ENCODE results near the gene DNAH10. TPM values are rescaled to one million over a fixed set of nuclear protein-coding genes. Genes with fewer than 3 reads are reported as not detected.

The DNAH10 gene
- total RNA-seq, 1 experiment from 2014 or later = 0.06 TPM

GRCh38 chr12:123845881-123846280 is 83.8 kb downstream of the DNAH10 start:
- DNase-seq (ENCODE audit: low read depth) = no peak

DNA sequence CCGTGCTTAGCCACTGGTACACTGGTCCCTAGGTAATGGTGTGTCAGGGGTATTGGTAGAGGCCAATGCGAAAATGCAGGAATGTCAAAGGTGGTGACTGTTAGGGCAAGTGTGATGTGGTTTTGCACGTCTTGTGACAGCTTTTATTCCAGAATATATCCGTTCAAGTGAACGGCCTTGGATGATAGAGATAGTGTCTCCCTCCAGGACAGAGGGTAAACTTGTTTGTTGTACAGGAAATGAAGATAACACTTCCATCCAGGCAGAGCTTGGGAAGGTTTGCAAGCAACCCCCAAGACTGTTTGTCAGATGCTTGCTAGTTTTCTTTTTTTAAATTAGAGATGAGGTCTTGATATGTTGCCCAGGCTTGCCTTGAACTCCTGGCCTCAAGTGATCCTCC is 84.2 kb downstream of the DNAH10 start:
- no peak for DNase-seq (ENCODE audit: low read depth)

DNA sequence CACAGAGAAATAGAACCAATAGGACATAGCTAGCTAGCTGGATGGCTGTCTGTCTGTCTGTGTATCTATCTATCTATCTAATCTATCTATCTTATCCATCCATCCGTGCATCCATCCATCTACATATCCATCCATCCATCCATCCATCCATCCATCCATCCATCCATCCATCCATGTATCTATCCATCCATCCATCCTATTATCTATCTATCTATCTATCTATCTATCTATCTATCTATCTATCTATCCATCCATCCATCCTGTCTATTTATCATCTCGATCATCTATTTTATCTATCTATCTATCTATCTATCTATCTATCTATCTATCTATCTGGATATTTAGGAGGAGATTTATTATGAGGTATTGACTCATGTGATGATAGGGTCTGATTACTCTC is 84.9 kb downstream of the DNAH10 start:
- DNase-seq (ENCODE audit: low read depth) = no peak

DNA sequence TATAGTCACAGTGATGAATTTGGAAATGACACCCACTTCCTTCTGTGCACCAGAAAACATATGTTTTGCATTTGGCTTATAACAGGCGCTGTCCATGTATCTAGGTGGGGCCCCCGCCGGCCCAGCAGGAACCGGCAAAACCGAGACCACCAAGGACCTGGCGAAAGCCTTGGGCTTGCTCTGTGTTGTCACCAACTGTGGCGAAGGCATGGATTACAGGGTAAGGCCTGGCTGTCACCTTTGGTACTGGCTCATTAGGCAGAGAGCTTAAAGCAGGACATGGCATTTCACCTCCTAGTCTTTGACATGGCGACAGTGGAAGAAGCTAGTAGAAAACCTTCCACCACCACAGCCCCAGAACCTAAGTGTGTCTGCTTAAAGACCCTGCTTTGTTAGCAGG is 85.8 kb downstream of the DNAH10 start:
- DNase-seq (ENCODE audit: low read depth) = no peak

- DNase-seq (ENCODE audit: low read depth) = no peak
Observed at GRCh38 chr12:123849517-123849916, 87.4 kb downstream of the DNAH10 start.

- no peak for DNase-seq (ENCODE audit: low read depth)
Observed at GRCh38 chr12:123850246-123851134, 88.4 kb downstream of the DNAH10 start.

- no peak for DNase-seq (ENCODE audit: low read depth)
Observed at GRCh38 chr12:123853396-123854070, 91.4 kb downstream of the DNAH10 start.

DNA sequence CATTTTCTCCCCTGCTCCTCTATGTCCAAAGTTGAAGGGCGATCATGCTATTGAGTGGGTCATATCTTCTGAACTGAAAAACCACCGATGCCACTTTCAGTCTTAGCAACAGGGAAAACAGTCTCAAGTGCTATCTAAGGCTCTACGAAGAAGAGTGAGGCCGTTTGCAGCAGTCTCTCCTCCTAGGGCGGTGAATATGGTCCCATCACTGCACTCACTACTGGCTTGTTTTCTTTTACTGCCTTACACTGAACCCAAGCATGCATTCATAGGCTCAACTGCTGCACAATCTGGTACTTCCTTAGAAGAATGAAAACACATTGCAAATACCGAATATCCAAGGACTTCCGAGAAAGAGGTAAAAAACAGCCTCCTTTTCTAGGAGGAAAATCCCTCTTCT is 92.1 kb downstream of the DNAH10 start:
- DNase-seq (ENCODE audit: low read depth) = no peak

GRCh38 chr12:123854918-123855317 is 92.8 kb downstream of the DNAH10 start:
- no peak for DNase-seq (ENCODE audit: low read depth)

DNA sequence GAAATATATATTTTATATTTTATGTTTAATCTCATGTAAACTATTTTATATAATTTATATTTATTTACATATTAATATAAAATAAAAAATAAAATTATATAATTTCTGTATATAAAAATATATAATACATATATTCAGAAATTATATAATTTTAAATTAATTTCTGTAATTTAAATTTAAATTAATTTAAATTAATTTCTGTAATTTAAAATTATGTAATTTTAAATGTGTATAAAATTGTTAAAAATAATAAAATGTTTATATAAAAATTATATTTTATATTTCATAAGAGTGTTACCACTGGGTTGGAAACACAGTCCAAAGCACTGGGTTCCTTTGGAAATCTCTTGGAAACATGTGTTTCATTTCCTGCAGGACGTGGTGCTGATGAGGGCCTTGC is 94.6 kb downstream of the DNAH10 start:
- DNase-seq (ENCODE audit: low read depth) = no peak

DNA sequence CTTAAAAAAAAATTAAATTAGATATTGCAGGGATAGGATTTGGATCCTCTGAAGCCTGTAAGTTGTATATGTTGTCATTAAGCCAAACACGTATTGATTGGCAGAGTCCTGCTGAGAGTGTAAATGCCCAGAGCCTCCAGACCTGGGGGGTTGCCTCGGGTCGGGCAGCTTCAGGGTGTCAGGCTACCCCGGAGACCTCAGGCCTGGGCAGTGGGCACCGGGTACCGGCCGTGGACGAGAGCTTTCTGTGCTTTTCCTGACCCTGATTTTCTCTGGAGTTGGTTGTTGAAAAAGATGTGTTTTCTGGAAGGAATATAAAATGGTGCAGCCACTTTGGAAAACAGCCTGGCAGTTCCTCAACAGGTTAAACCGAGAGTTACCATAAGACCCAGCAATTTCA is 96.1 kb downstream of the DNAH10 start:
- no peak for DNase-seq (ENCODE audit: low read depth)

DNA sequence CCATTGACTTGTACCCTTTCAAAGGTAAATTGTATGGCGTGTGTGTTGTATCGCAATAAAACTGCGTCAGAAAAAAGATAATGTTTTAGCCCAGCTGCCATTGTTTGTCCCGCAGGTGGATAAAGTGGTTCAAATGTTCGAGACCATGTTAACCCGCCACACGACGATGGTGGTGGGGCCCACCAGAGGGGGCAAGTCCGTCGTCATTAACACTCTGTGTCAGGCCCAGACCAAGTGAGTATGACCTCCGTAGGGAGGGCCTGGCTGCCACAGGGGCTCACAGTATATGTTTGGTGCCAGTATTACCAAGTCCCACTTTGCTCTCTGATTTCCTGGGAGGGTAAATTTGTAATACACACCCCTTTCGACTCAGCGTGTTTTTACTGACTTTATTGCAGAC is 96.9 kb downstream of the DNAH10 start:
- DNase-seq (ENCODE audit: low read depth) = no peak

DNA sequence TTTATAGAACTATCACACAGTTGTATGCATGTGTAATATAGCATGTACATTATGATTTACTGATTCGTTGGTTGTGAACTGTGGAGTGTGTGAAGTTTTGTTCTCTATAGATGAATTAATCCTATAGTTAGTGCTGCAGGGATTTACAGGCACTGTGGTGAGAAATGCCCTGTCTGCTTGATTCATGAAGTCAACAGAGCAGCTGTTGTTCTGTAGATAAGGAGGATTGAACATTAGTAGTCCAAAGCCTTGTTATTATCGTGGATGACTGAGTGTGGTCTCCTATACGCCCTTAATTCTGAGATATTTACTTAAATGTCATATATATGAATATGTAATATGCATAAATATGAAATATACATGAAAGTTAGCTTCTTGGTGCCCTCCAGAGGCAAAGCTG is 98.3 kb downstream of the DNAH10 start:
- DNase-seq (ENCODE audit: low read depth) = no peak

DNA sequence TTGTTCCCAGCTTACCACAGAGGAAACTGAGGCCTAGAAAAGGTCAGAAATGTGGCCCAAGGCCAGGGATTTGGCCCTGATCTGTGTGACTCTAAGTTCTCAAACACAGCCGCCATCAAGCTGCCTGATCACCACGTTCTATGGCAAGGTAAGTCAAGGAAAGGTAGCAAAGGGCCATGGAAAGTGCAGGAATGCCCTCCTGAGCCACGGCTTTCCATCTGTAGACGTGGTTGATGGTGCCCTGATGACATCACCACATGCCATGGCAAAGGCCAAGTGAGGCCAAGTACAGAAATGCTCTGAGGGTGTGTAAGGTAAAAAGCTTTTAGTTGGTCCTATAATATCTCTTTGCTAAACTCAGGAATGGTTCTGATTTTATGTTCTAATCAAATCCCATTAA is 99.3 kb downstream of the DNAH10 start:
- DNase-seq (ENCODE audit: low read depth) = no peak

DNA sequence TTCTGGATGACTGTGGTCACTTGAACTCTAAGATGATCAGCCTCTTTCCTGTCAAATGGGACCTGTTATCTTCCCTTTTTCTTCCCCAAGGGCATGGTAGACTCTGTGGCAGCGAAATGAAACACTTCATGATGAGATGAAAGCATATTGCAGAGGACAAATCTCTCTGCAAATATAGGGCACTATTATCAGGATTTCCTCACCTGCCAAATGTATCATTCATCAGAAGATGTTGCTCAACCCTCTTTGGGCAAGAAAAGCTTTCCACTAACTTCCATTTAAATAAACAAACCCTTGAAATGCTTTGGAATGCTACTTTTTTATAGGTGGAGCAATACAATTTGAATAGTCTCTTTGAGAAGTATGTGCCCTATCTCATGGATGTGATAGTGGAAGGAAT is 105.0 kb downstream of the DNAH10 start:
- DNase-seq (ENCODE audit: low read depth) = no peak

GRCh38 chr12:123868791-123869190 is 106.7 kb downstream of the DNAH10 start:
- DNase-seq (ENCODE audit: low read depth) = no peak

DNA sequence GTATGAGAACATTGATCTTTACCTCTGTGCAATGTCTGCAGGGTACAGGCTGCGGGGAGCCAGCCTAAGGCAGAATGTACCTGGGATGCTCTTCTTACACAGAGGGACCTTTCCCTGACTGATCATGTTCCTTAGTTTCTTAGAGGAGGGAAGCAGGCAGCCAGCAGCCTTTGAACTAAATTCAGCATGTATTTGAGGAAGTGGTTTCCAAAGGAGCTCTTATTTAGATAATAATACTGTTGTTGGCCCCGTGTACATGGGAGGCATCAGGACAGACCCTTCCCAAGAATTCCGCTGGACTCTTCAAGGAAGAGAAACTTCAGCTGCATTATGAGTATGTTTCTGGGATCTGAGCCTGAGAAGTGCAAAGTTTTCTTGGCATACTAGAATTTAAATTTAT is 111.7 kb downstream of the DNAH10 start:
- no peak for DNase-seq (ENCODE audit: low read depth)

- DNase-seq (ENCODE audit: low read depth) = no peak
Observed at GRCh38 chr12:123877968-123878367, 115.9 kb downstream of the DNAH10 start.

DNA sequence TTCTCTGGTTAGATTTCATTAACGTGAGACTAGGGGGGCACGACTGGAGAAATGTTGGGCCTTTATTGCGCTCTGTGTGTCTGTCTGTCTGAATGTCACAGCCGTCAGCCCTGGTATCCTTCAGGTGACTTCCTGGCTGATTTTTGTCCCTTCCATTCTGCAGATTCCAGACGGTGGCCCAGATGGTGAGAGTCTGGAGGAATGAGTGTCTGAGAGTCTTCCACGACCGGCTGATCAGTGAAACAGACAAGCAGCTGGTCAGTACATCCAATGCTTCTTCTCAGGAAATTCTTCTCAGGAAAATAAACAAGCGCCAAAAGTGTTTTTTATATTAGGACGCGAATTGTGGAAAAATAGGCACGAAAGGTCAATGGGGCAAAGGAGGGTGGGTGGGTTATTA is 117.0 kb downstream of the DNAH10 start:
- DNase-seq (ENCODE audit: low read depth) = no peak

- DNase-seq (ENCODE audit: low read depth) = no peak
Observed at GRCh38 chr12:123879691-123880090, 117.6 kb downstream of the DNAH10 start.

GRCh38 chr12:123882161-123882705 is 120.1 kb downstream of the DNAH10 start:
- DNase-seq (ENCODE audit: low read depth) = no peak

DNA sequence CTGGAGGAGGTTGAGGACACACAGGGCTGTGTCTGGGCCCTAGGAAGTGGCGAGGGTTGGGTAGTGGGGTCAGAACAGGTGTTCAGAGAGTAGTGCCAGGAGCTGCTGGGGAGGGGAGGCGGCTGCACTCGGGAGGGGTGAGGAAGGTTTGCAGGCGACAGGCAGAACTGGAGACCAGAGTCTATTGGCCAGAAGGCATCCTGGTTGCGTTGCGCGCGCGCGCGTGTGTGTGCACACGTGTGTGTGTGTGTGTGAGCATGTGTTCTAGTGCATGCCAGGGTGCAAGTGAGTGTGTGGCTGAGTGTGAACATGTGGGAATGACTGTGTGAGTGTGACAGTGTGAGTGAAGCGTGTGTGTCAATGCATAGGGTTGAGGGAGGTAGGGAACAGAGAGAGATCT is 124.2 kb downstream of the DNAH10 start:
- DNase-seq (ENCODE audit: low read depth) = no peak

Measured in Daoy (cell line).